ENCODE measurements around the gene SORCS3. TPM values are rescaled to one million over a fixed set of nuclear protein-coding genes. Genes with fewer than 3 reads are reported as not detected.

The SORCS3 gene
- total RNA-seq, 1 donor from 2014 or later, result 1.00 TPM

GRCh38 chr10:104897696-104898095 lies 256.6 kb downstream of the SORCS3 start:
- no peaks in the 10 kb centered on the region for H3K4me1 Mint-ChIP-seq (ENCODE audit: low read depth, unreplicated experiment)
- Histone ChIP-seq H4K20me1 (ENCODE audit: insufficient read depth, low read length) (no peaks in the 10 kb centered on the region), H3K9me3 (ENCODE audit: insufficient read depth, low read depth, low read length) (no peaks in the 10 kb centered on the region), H2AFZ (ENCODE audit: low read depth, low read length) (no peak overlapping the region), H3K36me3 (ENCODE audit: insufficient read depth, low read length) (no peaks in the 10 kb centered on the region), H3K4me3 (ENCODE audit: insufficient read depth, low read depth, low read length) (no peak overlapping the region), H3K79me2 (ENCODE audit: insufficient read depth, low read length) (no peaks in the 10 kb centered on the region), H3K4me1 (ENCODE audit: insufficient read depth, low read length) (no peaks in the 10 kb centered on the region), H3K27me3 (ENCODE audit: insufficient read depth, low read length) (no peaks in the 10 kb centered on the region), H3K9ac (ENCODE audit: low read length) (no peak overlapping the region), H3K4me2 (ENCODE audit: low read length) (no peak overlapping the region), H3K27ac (ENCODE audit: low read depth, low read length) (no peak overlapping the region)
- H3K27me3 Mint-ChIP-seq (ENCODE audit: low read depth, unreplicated experiment), result peaks cover 9% of the 10 kb centered on the region
- no peak overlapping the region for H3K4me3 Mint-ChIP-seq (ENCODE audit: unreplicated experiment)
- H3K36me3 Mint-ChIP-seq (ENCODE audit: low read depth, unreplicated experiment), result no peaks in the 10 kb centered on the region
- TF ChIP-seq EZH2 (IDR thresholded peaks at IDR 0.05; ENCODE audit: insufficient read depth, low read length), result no peak
- TF ChIP-seq CTCF (IDR thresholded peaks at IDR 0.05; ENCODE audit: insufficient read depth, low read depth, low read length), result no peak
- DNase-seq (ENCODE audit: low read depth) (no peak), FAIRE-seq (no peak)
- no peak overlapping the region for H3K27ac Mint-ChIP-seq (ENCODE audit: unreplicated experiment)
- H3K9me3 Mint-ChIP-seq (ENCODE audit: unreplicated experiment), result no peaks in the 10 kb centered on the region

GRCh38 chr10:104899779-104900178 lies 258.7 kb downstream of the SORCS3 start:
- TF ChIP-seq CTCF (IDR thresholded peaks at IDR 0.05; ENCODE audit: insufficient read depth, low read depth, low read length) (no peak), EZH2 (IDR thresholded peaks at IDR 0.05; ENCODE audit: insufficient read depth, low read length) (no peak)
- Histone ChIP-seq H2AFZ (ENCODE audit: low read depth, low read length) (no peak overlapping the region), H3K9me3 (ENCODE audit: insufficient read depth, low read depth, low read length) (no peaks in the 10 kb centered on the region), H3K4me3 (ENCODE audit: insufficient read depth, low read depth, low read length) (no peak overlapping the region), H3K27me3 (ENCODE audit: insufficient read depth, low read length) (no peaks in the 10 kb centered on the region), H3K79me2 (ENCODE audit: insufficient read depth, low read length) (no peaks in the 10 kb centered on the region), H3K9ac (ENCODE audit: low read length) (no peak overlapping the region), H3K4me2 (ENCODE audit: low read length) (no peak overlapping the region), H3K27ac (ENCODE audit: low read depth, low read length) (no peak overlapping the region), H4K20me1 (ENCODE audit: insufficient read depth, low read length) (no peaks in the 10 kb centered on the region), H3K4me1 (ENCODE audit: insufficient read depth, low read length) (no peaks in the 10 kb centered on the region), H3K36me3 (ENCODE audit: insufficient read depth, low read length) (no peaks in the 10 kb centered on the region)
- Mint-ChIP-seq H3K9me3 (ENCODE audit: unreplicated experiment) (no peaks in the 10 kb centered on the region), H3K4me1 (ENCODE audit: low read depth, unreplicated experiment) (no peaks in the 10 kb centered on the region), H3K27me3 (ENCODE audit: low read depth, unreplicated experiment) (peaks cover 9% of the 10 kb centered on the region), H3K27ac (ENCODE audit: unreplicated experiment) (no peak overlapping the region), H3K4me3 (ENCODE audit: unreplicated experiment) (no peak overlapping the region), H3K36me3 (ENCODE audit: low read depth, unreplicated experiment) (no peaks in the 10 kb centered on the region)
- FAIRE-seq, result no peak
- DNase-seq (ENCODE audit: low read depth), result no peak

- no peaks in the 10 kb centered on the region for H3K4me1 ChIP-seq (ENCODE audit: insufficient read depth, low read length)
- no peak overlapping the region for H3K27ac ChIP-seq (ENCODE audit: low read depth, low read length)
- no peaks in the 10 kb centered on the region for H3K36me3 ChIP-seq (ENCODE audit: insufficient read depth, low read length)
- no peaks in the 10 kb centered on the region for H4K20me1 ChIP-seq (ENCODE audit: insufficient read depth, low read length)
- Mint-ChIP-seq H3K27ac (ENCODE audit: unreplicated experiment) (no peak overlapping the region), H3K27me3 (ENCODE audit: low read depth, unreplicated experiment) (peaks cover 9% of the 10 kb centered on the region), H3K9me3 (ENCODE audit: unreplicated experiment) (no peaks in the 10 kb centered on the region), H3K36me3 (ENCODE audit: low read depth, unreplicated experiment) (no peaks in the 10 kb centered on the region), H3K4me1 (ENCODE audit: low read depth, unreplicated experiment) (no peaks in the 10 kb centered on the region), H3K4me3 (ENCODE audit: unreplicated experiment) (no peak overlapping the region)
- H2AFZ ChIP-seq (ENCODE audit: low read depth, low read length), result no peak overlapping the region
- no peaks in the 10 kb centered on the region for H3K9me3 ChIP-seq (ENCODE audit: insufficient read depth, low read depth, low read length)
- no peak overlapping the region for H3K4me2 ChIP-seq (ENCODE audit: low read length)
- H3K27me3 ChIP-seq (ENCODE audit: insufficient read depth, low read length), result no peaks in the 10 kb centered on the region
- FAIRE-seq, result no peak
- no peak overlapping the region for H3K4me3 ChIP-seq (ENCODE audit: insufficient read depth, low read depth, low read length)
- DNase-seq (ENCODE audit: low read depth), result no peak
- TF ChIP-seq EZH2 (IDR thresholded peaks at IDR 0.05; ENCODE audit: insufficient read depth, low read length) (no peak), CTCF (IDR thresholded peaks at IDR 0.05; ENCODE audit: insufficient read depth, low read depth, low read length) (no peak)
- H3K9ac ChIP-seq (ENCODE audit: low read length), result no peak overlapping the region
- no peaks in the 10 kb centered on the region for H3K79me2 ChIP-seq (ENCODE audit: insufficient read depth, low read length)
Observed at GRCh38 chr10:104903433-104903832, 262.3 kb downstream of the SORCS3 start.
